ENCODE data around the gene HSD11B1L.

HSD11B1L gene

GRCh38 chr19:5690125-5690954 is 9.5 kb downstream of the HSD11B1L start, which contains the start of gene RPL36:
TSS of gene RPL36 (plus strand) at chr19:5690295. CDS start at chr19:5690508, 213 bp downstream.
- H3K27me3 ChIP-seq (ENCODE audit: control insufficient read depth in 1 of 2, insufficient read depth in 2 of 2, low read length in 2 of 2) = no peaks in the 10 kb centered on the region
- peak within 1 kb of the TSS; percentile 76 for H3K9ac ChIP-seq (ENCODE audit: low read length)
- H3K36me3 ChIP-seq (ENCODE audit: insufficient read depth, low read length) = peaks cover 36% of the 10 kb centered on the region
- H3K4me1 ChIP-seq (ENCODE audit: insufficient read depth, low read length) = peaks cover 11% of the 10 kb centered on the region
- peak within 1 kb of the TSS; percentile 95 to 97 for H3K4me3 ChIP-seq (ENCODE audit: low read depth in 1 of 2, low read length in 2 of 2)
- H3K9me3 ChIP-seq (ENCODE audit: low read length) = no peaks in the 10 kb centered on the region
- H3K27ac ChIP-seq (ENCODE audit: low read depth, low read length) = peak within 1 kb of the TSS; percentile 96

DNA sequence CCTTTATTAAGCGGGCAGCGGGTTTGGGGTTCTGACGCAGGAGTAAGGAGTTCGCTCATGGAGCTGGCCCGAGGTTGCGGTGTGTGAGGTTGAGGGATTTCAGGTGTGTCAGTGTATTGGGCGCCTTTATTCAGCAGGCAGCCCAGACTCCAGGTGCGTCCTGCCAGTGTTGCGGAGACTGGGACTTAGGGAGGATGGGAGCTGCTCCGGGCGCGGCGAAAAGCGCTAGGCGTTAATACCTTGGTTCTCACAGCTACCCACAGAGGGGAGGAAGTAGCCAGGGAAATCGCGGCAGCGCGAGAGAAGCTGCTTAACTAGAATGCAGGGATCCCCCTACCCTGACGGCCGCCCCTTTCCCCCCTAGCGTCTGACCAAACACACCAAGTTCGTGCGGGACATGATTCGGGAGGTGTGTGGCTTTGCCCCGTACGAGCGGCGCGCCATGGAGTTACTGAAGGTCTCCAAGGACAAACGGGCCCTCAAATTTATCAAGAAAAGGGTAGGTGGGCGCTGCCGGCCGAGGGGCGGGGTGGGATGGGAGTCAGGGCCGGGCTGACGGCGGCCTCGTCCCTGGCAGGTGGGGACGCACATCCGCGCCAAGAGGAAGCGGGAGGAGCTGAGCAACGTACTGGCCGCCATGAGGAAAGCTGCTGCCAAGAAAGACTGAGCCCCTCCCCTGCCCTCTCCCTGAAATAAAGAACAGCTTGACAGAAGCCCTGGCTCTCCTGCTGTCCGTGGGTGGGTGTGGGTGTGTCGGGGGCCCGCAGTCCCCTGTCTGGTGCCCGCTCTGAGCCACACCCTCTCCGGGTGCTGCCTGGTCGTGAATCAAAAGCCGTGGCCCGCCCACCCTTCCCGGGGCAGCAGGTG is 10.4 kb downstream of the HSD11B1L start:
- peaks cover 11% of the 10 kb centered on the region for H3K4me1 ChIP-seq (ENCODE audit: insufficient read depth, low read length)
- peak overlapping the region; percentile 96 for H3K27ac ChIP-seq (ENCODE audit: low read depth, low read length)
- peaks cover 44% of the 10 kb centered on the region for H3K36me3 ChIP-seq (ENCODE audit: insufficient read depth, low read length)
- peak overlapping the region; percentile 95 to 97 for H3K4me3 ChIP-seq (ENCODE audit: low read depth in 1 of 2, low read length in 2 of 2)
- no peaks in the 10 kb centered on the region for H3K9me3 ChIP-seq (ENCODE audit: low read length)
- H3K9ac ChIP-seq (ENCODE audit: low read length) = peak overlapping the region; percentile 76
- no peaks in the 10 kb centered on the region for H3K27me3 ChIP-seq (ENCODE audit: control insufficient read depth in 1 of 2, insufficient read depth in 2 of 2, low read length in 2 of 2)

DNA sequence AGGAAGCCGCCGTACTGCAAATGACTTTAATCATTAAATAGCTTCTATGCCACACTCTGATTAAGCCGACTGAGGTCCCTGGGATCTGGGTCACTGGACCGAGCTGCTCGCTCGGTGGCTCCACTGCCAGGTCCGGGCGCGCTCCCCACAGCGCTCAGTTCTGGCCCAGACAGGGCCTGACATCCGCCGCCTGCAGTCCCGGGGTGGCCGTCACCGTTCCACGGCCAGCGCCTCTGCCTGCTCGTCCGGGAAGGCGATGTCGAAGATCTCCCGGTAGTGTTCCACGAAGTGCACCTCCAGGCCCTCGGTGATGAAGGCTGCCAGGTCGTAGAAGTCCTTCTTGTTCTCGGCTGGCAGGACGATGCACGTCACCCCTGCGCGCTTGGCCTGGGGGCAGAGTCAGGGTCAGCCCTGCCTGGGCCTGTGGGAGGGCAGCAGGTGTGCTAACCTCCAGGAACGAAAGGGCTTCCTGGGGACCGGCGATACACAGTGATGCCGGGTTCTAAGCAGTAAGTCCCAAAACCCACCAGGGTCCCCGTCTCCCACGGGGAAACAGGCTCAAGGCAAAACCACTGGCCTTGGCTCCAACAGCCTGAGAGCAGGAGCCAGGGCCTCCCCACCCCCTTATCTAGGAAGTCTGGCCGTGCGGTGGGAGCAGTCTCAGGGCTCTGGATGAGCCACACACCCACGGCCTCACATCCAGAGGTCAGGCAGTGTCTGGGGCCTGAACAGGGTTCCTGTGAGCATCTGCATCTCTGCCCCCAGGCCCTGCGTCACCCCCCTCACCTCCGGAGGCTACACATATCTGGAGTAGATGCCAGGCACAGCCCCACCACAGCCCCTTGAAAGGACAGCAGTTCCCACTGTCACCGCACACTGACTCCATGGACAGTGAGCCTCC is 11.2 kb downstream of the HSD11B1L start:
- Histone ChIP-seq H3K36me3 (ENCODE audit: insufficient read depth, low read length) (peaks cover 51% of the 10 kb centered on the region), H3K27ac (ENCODE audit: low read depth, low read length) (peak overlapping the region; percentile 96), H3K27me3 (ENCODE audit: control insufficient read depth in 1 of 2, insufficient read depth in 2 of 2, low read length in 2 of 2) (no peaks in the 10 kb centered on the region), H3K4me3 (ENCODE audit: low read depth in 1 of 2, low read length in 2 of 2) (peak overlapping the region in 1 of 2 donors; percentile 97), H3K9ac (ENCODE audit: low read length) (no peak overlapping the region), H3K4me1 (ENCODE audit: insufficient read depth, low read length) (peaks cover 11% of the 10 kb centered on the region), H3K9me3 (ENCODE audit: low read length) (no peaks in the 10 kb centered on the region)

DNA sequence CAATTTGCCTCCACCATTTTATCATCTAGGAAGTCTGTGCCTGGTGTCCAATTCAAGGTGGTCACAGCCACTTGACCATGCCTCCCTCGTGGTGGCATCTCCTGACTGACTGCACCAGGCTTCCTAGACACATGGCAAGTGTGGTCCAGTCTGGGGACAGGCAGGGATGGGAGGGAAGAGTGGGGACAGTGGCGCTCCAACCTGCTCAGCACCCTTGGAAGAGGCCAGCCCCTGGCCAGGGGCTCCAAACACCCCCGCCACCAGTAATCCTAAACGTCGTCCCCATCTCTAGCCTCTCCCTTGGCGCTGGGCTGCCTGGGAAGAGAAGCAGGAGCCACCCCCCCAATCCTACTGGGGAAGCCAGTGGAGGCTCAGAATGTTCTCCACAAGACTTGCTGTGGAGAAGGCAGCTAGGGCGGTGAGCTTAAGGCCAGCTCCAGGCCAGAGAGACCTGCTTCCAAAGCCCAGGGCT is 11.9 kb downstream of the HSD11B1L start:
- no peak overlapping the region for H3K9ac ChIP-seq (ENCODE audit: low read length)
- H3K27ac ChIP-seq (ENCODE audit: low read depth, low read length) = no peak overlapping the region
- H3K27me3 ChIP-seq (ENCODE audit: control insufficient read depth in 1 of 2, insufficient read depth in 2 of 2, low read length in 2 of 2) = no peaks in the 10 kb centered on the region
- H3K4me3 ChIP-seq (ENCODE audit: low read depth in 1 of 2, low read length in 2 of 2) = no peak overlapping the region
- H3K36me3 ChIP-seq (ENCODE audit: insufficient read depth, low read length) = peaks cover 52% of the 10 kb centered on the region
- no peaks in the 10 kb centered on the region for H3K9me3 ChIP-seq (ENCODE audit: low read length)
- H3K4me1 ChIP-seq (ENCODE audit: insufficient read depth, low read length) = peaks cover 11% of the 10 kb centered on the region

DNA sequence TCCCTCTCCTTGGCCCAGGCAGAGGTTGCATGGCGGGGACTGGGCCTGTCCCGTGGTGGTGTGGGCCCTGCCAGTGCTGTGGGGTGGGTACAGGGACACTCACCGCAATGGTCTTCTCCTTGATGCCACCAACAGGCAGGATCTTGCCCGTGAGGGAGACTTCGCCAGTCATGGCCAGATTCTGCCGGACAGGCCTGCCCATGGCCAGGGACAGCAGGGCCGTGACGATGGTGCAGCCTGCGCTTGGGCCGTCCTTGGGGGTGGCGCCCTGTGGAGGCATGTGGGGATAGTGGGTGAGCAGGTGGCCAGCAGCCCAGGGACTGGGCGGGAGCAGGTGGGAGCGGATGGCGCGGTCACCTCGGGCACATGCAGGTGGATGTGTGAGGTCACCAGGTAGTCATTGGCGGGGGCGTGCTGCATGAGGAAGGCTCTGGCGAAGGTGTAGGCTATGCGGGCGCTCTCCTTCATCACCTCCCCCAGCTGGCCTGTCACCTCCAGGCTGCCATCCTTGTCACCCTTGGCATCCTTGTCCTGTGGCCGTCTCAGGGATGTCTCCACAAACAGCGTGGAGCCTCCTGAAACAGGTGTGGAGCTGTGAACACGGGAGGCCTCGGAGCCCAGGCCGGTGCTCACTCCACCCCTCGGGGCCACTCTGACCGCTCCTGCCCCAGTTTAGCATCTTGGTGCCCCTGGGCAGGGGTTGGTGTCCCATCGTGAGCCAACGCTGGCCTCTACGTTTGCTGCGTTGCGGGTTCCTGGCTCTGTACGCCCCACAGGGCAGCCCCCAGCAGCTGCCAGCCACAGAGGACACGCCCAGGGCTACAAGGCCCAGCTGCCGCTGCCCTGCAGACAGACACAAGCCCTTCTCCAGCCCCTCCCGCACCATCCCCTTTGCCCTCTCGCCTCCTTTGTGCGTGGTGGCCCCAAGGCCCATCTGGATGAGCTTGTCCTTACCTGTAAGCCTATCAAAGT is 12.7 kb downstream of the HSD11B1L start:
- Histone ChIP-seq H3K27me3 (ENCODE audit: control insufficient read depth in 1 of 2, insufficient read depth in 2 of 2, low read length in 2 of 2) (no peaks in the 10 kb centered on the region), H3K4me1 (ENCODE audit: insufficient read depth, low read length) (peaks cover 11% of the 10 kb centered on the region), H3K9me3 (ENCODE audit: low read length) (no peaks in the 10 kb centered on the region), H3K4me3 (ENCODE audit: low read depth in 1 of 2, low read length in 2 of 2) (no peak overlapping the region), H3K9ac (ENCODE audit: low read length) (no peak overlapping the region), H3K27ac (ENCODE audit: low read depth, low read length) (no peak overlapping the region), H3K36me3 (ENCODE audit: insufficient read depth, low read length) (peaks cover 56% of the 10 kb centered on the region)

GRCh38 chr19:5694167-5694955 is 13.5 kb downstream of the HSD11B1L start:
- no peaks in the 10 kb centered on the region for H3K9me3 ChIP-seq (ENCODE audit: low read length)
- peaks cover 11% of the 10 kb centered on the region for H3K4me1 ChIP-seq (ENCODE audit: insufficient read depth, low read length)
- H3K27ac ChIP-seq (ENCODE audit: low read depth, low read length) = no peak overlapping the region
- peaks cover 65% of the 10 kb centered on the region for H3K36me3 ChIP-seq (ENCODE audit: insufficient read depth, low read length)
- H3K27me3 ChIP-seq (ENCODE audit: control insufficient read depth in 1 of 2, insufficient read depth in 2 of 2, low read length in 2 of 2) = no peaks in the 10 kb centered on the region
- no peak overlapping the region for H3K9ac ChIP-seq (ENCODE audit: low read length)
- no peak overlapping the region for H3K4me3 ChIP-seq (ENCODE audit: low read depth in 1 of 2, low read length in 2 of 2)

DNA sequence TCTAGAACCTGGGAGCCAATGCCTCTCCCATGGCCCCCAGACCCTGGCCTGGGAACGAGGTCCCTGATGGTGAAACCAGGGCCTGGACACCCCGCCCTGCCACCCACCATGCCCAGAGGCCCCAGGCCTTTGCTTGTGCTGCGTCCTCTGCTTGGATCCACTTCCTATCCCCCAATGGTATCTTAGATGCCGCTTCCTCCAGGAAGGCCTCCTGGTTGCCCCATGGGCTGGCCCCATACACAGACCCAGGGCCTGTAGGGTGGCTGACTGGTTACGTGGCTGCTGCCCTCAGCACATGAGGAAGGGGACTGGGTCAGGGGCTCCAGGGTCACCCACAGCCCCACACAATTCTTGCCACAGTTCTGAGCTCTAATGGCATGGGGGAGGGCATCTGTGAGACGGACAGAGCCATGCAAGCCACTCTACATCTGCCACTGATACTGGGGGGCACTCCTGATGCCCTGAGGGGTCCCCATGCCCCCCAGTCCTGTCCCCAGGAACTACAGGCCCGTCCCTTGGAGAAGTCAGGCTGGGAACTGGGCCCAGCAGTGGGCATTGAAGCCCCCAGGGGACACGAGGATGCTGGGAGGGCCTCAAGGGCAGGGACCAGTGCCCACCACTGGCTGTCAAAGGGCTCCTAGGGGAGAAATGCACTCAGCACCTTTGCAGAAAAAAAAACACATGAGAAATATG is 14.3 kb downstream of the HSD11B1L start:
- peaks cover 11% of the 10 kb centered on the region for H3K4me1 ChIP-seq (ENCODE audit: insufficient read depth, low read length)
- H3K9me3 ChIP-seq (ENCODE audit: low read length) = no peaks in the 10 kb centered on the region
- no peak overlapping the region for H3K4me3 ChIP-seq (ENCODE audit: low read depth in 1 of 2, low read length in 2 of 2)
- H3K9ac ChIP-seq (ENCODE audit: low read length) = no peak overlapping the region
- no peaks in the 10 kb centered on the region for H3K27me3 ChIP-seq (ENCODE audit: control insufficient read depth in 1 of 2, insufficient read depth in 2 of 2, low read length in 2 of 2)
- H3K27ac ChIP-seq (ENCODE audit: low read depth, low read length) = no peak overlapping the region
- peaks cover 65% of the 10 kb centered on the region for H3K36me3 ChIP-seq (ENCODE audit: insufficient read depth, low read length)

DNA sequence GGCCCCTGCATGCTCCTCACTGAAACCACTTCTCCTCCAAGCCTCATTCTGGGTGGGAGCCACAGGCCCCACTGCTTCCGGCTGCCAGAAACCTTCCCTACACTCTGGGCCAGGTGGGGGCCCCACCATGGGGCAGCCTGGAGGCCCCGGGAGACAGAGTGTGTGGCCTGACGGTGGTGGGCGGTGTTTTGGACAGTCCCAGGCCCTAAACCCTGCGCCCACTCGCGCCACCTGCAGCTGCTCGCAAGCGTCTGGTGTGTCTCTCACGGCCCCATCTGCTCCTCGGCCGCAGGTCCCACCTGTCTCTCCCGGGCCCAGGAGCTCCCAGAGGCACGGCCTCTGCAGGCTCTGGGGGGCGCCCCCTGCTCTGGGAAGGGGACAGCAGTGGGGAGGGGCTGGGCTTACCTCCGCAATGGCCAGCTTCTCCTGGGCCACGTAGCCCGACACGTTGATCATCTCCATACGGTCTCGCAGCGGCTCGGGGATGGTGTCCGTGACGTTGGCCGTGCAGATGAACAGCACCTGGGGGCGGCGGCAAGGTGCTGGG is 14.9 kb downstream of the HSD11B1L start:
- no peak overlapping the region for H3K9ac ChIP-seq (ENCODE audit: low read length)
- no peak overlapping the region for H3K4me3 ChIP-seq (ENCODE audit: low read depth in 1 of 2, low read length in 2 of 2)
- H3K36me3 ChIP-seq (ENCODE audit: insufficient read depth, low read length) = peaks cover 71% of the 10 kb centered on the region
- H3K4me1 ChIP-seq (ENCODE audit: insufficient read depth, low read length) = peaks cover 11% of the 10 kb centered on the region
- H3K9me3 ChIP-seq (ENCODE audit: low read length) = no peaks in the 10 kb centered on the region
- no peaks in the 10 kb centered on the region for H3K27me3 ChIP-seq (ENCODE audit: control insufficient read depth in 1 of 2, insufficient read depth in 2 of 2, low read length in 2 of 2)
- H3K27ac ChIP-seq (ENCODE audit: low read depth, low read length) = no peak overlapping the region
